ENCODE data around the gene MCF2L.

DNA sequence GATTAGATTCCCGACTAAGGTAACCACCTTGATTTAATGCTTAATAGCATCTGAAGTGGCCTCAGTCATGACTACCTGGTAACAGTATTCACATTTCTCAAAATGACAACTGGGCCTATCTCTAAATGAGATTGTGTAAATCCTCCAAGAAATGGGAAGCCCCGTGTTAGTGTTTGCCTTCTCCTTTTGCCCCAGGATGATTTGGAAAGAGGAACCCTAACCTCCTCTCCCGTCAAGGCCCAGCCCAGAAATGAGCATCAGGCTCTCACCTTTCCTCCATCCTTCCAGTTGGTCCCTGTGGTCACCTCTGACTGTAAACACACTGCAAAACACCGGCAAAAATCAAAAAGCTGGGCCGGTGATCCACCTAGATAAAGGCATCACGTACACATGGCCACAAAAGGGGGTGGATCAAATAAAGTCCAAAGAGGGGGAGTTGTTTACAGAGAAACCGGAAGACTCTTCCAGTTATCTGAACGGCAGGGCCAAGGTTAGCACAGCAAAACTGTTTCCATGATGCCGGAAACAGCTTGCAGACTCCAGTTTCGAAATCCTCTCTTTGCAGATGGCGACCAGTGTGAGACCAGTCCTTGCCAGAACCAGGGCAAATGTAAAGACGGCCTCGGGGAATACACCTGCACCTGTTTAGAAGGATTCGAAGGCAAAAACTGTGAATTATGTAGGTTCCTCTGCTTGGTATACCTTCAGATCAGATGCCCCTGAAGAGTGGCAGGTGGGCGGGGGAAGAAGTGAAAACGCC is 170.0 kb downstream of the MCF2L start:
- TF ChIP-seq, protein P1, sequence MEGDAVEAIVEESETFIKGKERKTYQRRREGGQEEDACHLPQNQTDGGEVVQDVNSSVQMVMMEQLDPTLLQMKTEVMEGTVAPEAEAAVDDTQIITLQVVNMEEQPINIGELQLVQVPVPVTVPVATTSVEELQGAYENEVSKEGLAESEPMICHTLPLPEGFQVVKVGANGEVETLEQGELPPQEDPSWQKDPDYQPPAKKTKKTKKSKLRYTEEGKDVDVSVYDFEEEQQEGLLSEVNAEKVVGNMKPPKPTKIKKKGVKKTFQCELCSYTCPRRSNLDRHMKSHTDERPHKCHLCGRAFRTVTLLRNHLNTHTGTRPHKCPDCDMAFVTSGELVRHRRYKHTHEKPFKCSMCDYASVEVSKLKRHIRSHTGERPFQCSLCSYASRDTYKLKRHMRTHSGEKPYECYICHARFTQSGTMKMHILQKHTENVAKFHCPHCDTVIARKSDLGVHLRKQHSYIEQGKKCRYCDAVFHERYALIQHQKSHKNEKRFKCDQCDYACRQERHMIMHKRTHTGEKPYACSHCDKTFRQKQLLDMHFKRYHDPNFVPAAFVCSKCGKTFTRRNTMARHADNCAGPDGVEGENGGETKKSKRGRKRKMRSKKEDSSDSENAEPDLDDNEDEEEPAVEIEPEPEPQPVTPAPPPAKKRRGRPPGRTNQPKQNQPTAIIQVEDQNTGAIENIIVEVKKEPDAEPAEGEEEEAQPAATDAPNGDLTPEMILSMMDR (IDR thresholded peaks at IDR 0.05; ENCODE audit: insufficient read depth, low read length, poor library complexity, severe bottlenecking), result no peak
- no peak for TF ChIP-seq EZH2phosphoT487 (conservative IDR thresholded peaks at IDR 0.05; ENCODE audit: low read length)
